KOPT-K1 (cell line): ENCODE measurements around the gene SMARCC1.

Experiments used
- H3K27ac ChIP-seq: fragments of 200-600 bp; sonication (generic); 2 replicates; pipeline ENCODE4 v1.5.1; 2016; ENCODE audit warnings: antibody characterized with exemption, mild to moderate bottlenecking, low read depth, low read length; ENCODE audit not compliant: poor library complexity, severe bottlenecking
- H3K36me3 ChIP-seq: fragments of 200-600 bp; sonication (generic); 2 replicates; pipeline ENCODE4 v1.5.1; 2017; ENCODE audit warnings: antibody characterized with exemption, mild to moderate bottlenecking, low read length, moderate library complexity; ENCODE audit not compliant: insufficient read depth
- H3K9me3 ChIP-seq: fragments of 200-600 bp; sonication (generic); 2 replicates; pipeline ENCODE4 v1.5.1; 2017; ENCODE audit warnings: antibody characterized with exemption, low read length, mild to moderate bottlenecking; ENCODE audit not compliant: insufficient read depth, poor library complexity, severe bottlenecking

SMARCC1 gene

GRCh38 chr3:47611576-47611975, 170.1 kb downstream of the SMARCC1 start:
- Histone ChIP-seq H3K27ac (no peak overlapping the region), H3K36me3 (peaks cover 100% of the 10 kb centered on the region)

GRCh38 chr3:47610583-47610982, 171.1 kb downstream of the SMARCC1 start:
- Histone ChIP-seq H3K9me3 (no peaks in the 10 kb centered on the region), H3K36me3 (peaks cover 100% of the 10 kb centered on the region), H3K27ac (no peak overlapping the region)

More at GRCh38 chr3:47611576-47611975, 170.1 kb downstream of the SMARCC1 start:
- no peaks in the 10 kb centered on the region for H3K9me3 ChIP-seq

GRCh38 chr3:47607335-47607734, 174.4 kb downstream of the SMARCC1 start:
- H3K9me3 ChIP-seq, result no peaks in the 10 kb centered on the region
- peaks cover 100% of the 10 kb centered on the region for H3K36me3 ChIP-seq
- no peak overlapping the region for H3K27ac ChIP-seq

GRCh38 chr3:47606165-47606564, 175.5 kb downstream of the SMARCC1 start:
- Histone ChIP-seq H3K27ac (no peak overlapping the region), H3K9me3 (no peaks in the 10 kb centered on the region), H3K36me3 (peaks cover 100% of the 10 kb centered on the region)

- Histone ChIP-seq H3K27ac (no peak overlapping the region), H3K9me3 (no peaks in the 10 kb centered on the region), H3K36me3 (peaks cover 100% of the 10 kb centered on the region)
Observed at GRCh38 chr3:47605652-47606051, 176.0 kb downstream of the SMARCC1 start.

DNA sequence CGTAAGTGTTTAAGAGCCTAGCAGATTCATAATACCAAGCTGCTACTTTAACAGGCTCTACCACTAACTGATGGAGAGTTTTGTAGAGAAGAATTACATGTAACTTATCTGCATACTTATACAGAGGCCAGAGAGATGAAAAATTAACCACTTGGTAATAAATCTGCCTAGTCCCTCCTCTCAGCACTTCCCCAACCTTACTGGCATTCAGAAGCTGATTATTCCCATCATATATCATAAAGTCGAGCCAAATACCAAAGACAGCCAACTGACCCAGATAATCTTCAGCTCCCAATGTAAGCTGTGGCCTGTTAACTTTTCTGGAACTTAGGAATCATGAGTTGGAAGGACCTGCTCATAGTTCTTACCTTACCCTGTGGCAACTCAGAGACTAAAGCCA, 177.5 kb downstream of the SMARCC1 start:
- Histone ChIP-seq H3K27ac (no peak overlapping the region), H3K36me3 (peaks cover 100% of the 10 kb centered on the region), H3K9me3 (no peaks in the 10 kb centered on the region)

DNA sequence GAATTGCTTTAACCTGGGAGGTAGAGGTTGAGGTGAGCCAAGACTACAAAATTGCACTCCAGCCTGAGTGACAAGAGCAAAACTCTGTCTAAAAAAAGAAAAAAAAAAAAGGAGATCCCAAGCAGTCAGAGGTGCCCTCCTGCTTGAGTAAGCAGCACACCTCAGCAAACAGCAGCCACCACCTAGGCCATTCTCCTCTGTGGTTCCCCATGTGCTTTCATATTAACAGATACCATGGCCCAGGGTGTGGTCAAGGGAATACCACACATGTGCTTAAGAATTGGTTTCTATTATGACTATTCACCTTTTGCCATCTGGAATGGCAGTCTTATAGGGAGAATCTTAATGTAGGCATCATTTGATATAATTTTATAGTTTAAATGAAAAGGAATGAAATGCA, 178.4 kb downstream of the SMARCC1 start:
- no peaks in the 10 kb centered on the region for H3K9me3 ChIP-seq
- peaks cover 100% of the 10 kb centered on the region for H3K36me3 ChIP-seq
- H3K27ac ChIP-seq, result no peak overlapping the region

- no peaks in the 10 kb centered on the region for H3K9me3 ChIP-seq
- H3K36me3 ChIP-seq, result peaks cover 95% of the 10 kb centered on the region
- no peak overlapping the region for H3K27ac ChIP-seq
Observed at GRCh38 chr3:47601281-47601680, 180.4 kb downstream of the SMARCC1 start.

DNA sequence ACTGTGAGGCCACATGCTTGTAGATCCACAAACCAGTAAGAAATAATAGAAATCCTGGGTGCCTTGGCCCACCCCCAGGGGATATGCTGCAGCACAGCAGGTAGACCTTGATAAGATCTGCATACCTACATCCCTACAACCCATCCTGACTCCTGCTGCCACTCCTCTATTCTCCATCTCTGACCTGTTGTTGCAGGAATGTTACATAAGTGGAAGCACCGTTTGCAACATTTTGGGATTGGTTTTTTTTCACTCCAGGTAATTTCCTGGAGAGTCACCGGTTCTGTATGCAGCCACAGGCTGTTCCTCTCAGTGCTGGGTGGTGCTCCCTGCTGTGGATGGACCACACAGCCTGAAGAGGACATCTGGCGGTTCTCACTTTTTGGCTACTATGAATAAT, 186.9 kb downstream of the SMARCC1 start:
- peaks cover 94% of the 10 kb centered on the region for H3K36me3 ChIP-seq
- H3K27ac ChIP-seq, result no peak overlapping the region
- H3K9me3 ChIP-seq, result no peaks in the 10 kb centered on the region

DNA sequence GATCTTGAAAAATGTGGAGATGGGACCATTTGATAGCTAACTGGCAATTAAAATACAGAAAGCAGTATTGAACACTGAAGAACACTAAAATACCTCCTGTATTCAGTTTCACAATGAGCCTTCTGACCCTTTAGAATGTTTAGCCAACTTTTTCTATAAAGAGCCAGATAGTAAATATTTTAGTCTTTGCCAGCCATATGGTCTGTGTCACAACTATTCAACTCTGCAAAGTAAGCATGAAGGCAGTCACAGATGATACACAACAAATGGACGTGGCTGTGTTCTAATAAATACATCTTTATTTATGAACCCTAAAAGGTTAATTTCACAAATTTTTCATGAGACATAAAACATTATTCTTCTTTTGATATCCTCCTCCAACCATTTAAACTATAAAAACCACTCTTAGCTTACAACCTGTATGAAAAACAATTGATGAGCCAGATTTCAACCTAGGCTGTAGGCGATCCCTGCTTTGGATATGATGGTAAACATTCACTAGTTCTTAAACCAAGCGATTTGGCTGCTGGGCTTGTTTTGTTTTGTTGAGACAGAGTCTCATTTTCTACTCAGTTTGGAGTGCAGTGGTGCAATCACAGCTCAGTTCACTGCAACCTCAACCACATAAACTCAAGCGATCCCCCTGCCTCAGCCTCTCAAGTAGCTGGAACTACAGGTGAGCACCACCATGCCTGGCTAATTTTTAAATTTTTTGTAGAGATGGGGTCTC, 189.5 kb downstream of the SMARCC1 start:
- Histone ChIP-seq H3K36me3 (peaks cover 94% of the 10 kb centered on the region), H3K27ac (no peak overlapping the region), H3K9me3 (no peaks in the 10 kb centered on the region)

DNA sequence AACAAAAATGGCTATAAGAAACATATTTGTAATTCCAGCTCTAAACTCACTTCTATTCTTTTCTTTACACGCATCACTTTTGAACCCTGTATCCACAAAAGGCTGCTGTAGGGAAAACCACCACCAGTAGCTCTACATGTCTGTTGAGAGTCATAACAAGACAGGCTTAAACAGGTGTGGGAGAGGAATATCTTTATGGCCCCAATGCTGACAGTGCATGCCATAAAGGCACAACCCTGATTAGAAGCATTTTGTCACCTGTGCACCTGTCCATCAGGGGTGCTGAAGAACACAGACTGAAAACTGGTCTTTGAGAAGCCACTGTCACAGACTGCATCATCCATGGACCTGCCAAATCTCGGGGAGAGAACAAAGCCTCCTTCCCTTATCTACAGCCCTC, 191.5 kb downstream of the SMARCC1 start:
- peaks cover 99% of the 10 kb centered on the region for H3K36me3 ChIP-seq
- H3K27ac ChIP-seq, result no peak overlapping the region
- H3K9me3 ChIP-seq, result no peaks in the 10 kb centered on the region

DNA sequence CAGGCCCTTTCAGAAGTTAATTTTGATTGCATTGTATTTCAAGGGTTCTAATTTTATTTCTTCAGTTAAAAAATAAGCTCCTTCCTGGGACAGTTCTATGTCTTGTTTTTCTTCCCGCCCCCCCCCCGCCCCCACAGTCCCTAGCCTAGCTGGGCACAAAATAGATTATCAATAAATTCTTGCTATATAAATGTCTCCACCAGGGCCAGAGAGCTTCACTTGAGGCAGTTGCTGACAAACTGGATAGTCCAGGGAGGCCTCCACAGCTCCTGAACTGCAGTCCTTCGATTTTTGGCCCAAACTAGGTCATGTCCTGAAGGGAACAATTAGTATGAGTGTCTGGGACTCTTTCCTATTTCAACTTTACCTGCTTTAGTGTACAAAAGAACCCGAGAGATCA, 193.1 kb downstream of the SMARCC1 start:
- H3K27ac ChIP-seq, result no peak overlapping the region
- H3K9me3 ChIP-seq, result no peaks in the 10 kb centered on the region
- peaks cover 99% of the 10 kb centered on the region for H3K36me3 ChIP-seq

DNA sequence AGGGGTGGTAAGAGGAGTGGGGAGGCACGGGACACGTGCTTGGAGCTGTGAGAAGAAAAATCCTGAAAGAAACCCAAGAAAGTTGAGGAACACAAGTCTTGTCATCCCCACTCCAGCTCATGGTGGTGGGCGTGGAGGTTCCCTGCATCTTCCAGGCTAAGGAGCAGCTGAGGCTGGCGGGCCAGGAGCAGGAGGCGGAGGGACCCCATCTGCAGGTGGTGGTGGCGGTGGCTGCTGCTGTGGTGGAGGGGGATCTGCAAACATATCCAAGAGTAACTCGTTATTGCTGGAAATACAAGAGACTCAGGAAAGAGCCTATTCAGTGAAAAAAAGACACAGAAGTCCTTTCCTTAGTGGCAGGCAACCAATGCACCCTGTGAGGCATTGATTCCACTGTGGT, 193.6 kb downstream of the SMARCC1 start:
- Histone ChIP-seq H3K27ac (no peak overlapping the region), H3K9me3 (no peaks in the 10 kb centered on the region), H3K36me3 (peaks cover 93% of the 10 kb centered on the region)

GRCh38 chr3:47586746-47587145, 194.9 kb downstream of the SMARCC1 start:
- H3K36me3 ChIP-seq, result peaks cover 80% of the 10 kb centered on the region
- H3K27ac ChIP-seq, result no peak overlapping the region
- no peaks in the 10 kb centered on the region for H3K9me3 ChIP-seq

- Histone ChIP-seq H3K27ac (no peak overlapping the region), H3K9me3 (no peaks in the 10 kb centered on the region), H3K36me3 (peaks cover 49% of the 10 kb centered on the region)
Observed at GRCh38 chr3:47583320-47584075, 198.2 kb downstream of the SMARCC1 start.

- Histone ChIP-seq H3K36me3 (peaks cover 32% of the 10 kb centered on the region), H3K9me3 (no peaks in the 10 kb centered on the region), H3K27ac (no peak overlapping the region)
Observed at GRCh38 chr3:47581835-47582234, 199.9 kb downstream of the SMARCC1 start.
